Spleen (tissue), 11 donors: Measurements from ENCODE around the gene MACROD2. TPM values are rescaled to one million over a fixed set of nuclear protein-coding genes. Genes with fewer than 3 reads are reported as not detected.

Source experiments
- DNase-seq: peaks from one replicate; pipeline ENCODE4 v3.0.0-alpha.2; 2020
- H3K27ac ChIP-seq, 8 donors: fragments of 200-600 bp; sonication (generic) in 7 of 8; 1 replicate in 4 of 8; 2 replicates in 4 of 8; pipeline versions ENCODE4 v1.5.0 to v1.8.0; 2016 to 2021; ENCODE audit warnings: inconsistent platforms in 4 of 8, mild to moderate bottlenecking in 4 of 8, moderate library complexity in 1 of 8
- H3K27me3 ChIP-seq, 7 donors: fragments of 200-600 bp; sonication (generic) in 6 of 7; replicated peaks in 1 of 7; 1 replicate in 4 of 7; 2 replicates in 3 of 7; pipeline versions ENCODE4 v1.5.0 to v1.8.0; 2016 to 2021; ENCODE audit warnings: inconsistent platforms in 3 of 7, mild to moderate bottlenecking in 1 of 7
- H3K36me3 ChIP-seq, 6 donors: fragments of 200-600 bp; sonication (generic) in 5 of 6; 1 replicate in 4 of 6; 2 replicates in 2 of 6; pipeline versions ENCODE4 v1.5.0 to v1.8.0; 2016 to 2021; ENCODE audit warnings: inconsistent platforms in 2 of 6
- H3K4me1 ChIP-seq, 6 donors: fragments of 200-600 bp; sonication (generic) in 5 of 6; 1 replicate in 3 of 6; 2 replicates in 3 of 6; pipeline versions ENCODE4 v1.5.0 to v1.8.0; 2016 to 2021; ENCODE audit warnings: inconsistent platforms in 3 of 6
- H3K4me3 ChIP-seq, 8 donors: fragments of 200-600 bp; sonication (generic) in 7 of 8; 1 replicate in 4 of 8; 2 replicates in 4 of 8; pipeline versions ENCODE4 v1.5.0 to v1.8.0; 2016 to 2021; ENCODE audit warnings: inconsistent platforms in 4 of 8, mild to moderate bottlenecking in 4 of 8, moderate library complexity in 2 of 8
- H3K9me3 ChIP-seq, 8 donors: fragments of 200-600 bp; sonication (generic) in 7 of 8; 1 replicate in 4 of 8; 2 replicates in 4 of 8; pipeline versions ENCODE4 v1.5.0 to v1.8.0; 2016 to 2021; ENCODE audit warnings: inconsistent platforms in 4 of 8
- POLR2A ChIP-seq, 3 donors: fragments of 450-650 bp; IDR thresholded peaks; one replicate each; pipeline ENCODE4 v1.5.1; 2017; ENCODE audit warnings: antibody characterized with exemption in 3 of 3, mild to moderate bottlenecking in 1 of 3
- POLR2AphosphoS5 ChIP-seq, 3 donors: sonication (generic); formaldehyde crosslinking; IDR thresholded peaks; one replicate each; pipeline ENCODE4 v1.5.1; 2017; ENCODE audit warnings: antibody characterized with exemption in 3 of 3
- WGBS, 5 donors: extraction: QIAGEN DNeasy Blood & Tissue Kit in 3 of 5; methylation state at CpG; one replicate each; pipeline versions ENCODE4 v1.1.5 to v1.1.7; 2013 to 2018; 5-methylcytosine and 5-hydroxymethylcytosine counted together
- intact Hi-C: fragments of 100-400 bp; cut with DNase I; formaldehyde crosslinking; loops from one replicate; pipeline ENCODE4 v1.15.0; 2023; ENCODE audit warnings: low total_unique reads
- polyA plus RNA-seq, 3 donors: library from polyadenylated mRNA; stranded (reverse); fragments of 200-250 nt; gene quantifications; one replicate each; pipeline ENCODE4 v1.2.1, GENCODE V29; 2013
- total RNA-seq, 7 donors: library from RNA; depleted of rRNA in 3 of 7; stranded (reverse); fragments of >200 nt in 3 of 7; fragmentation: NEBNext Ultra II Directional in 4 of 7; extraction: Animal tissue kit (Norgen Biotek cat#: 25700) in 4 of 7; gene quantifications; one replicate each; pipeline versions ENCODE4 v1.1.0 to v1.2.1, GENCODE V29; 2016 to 2021
- TF ChIP-seq, protein P1 (sequence below), 11 experiments: fragments of 200-600 bp in 7 of 11; fragments of 450-650 bp in 4 of 11; sonication (generic) in 4 of 11; IDR thresholded peaks in 8 of 11; conservative IDR thresholded peaks in 3 of 11; 1 replicate in 7 of 11; 2 replicates in 4 of 11; pipeline versions ENCODE4 v1.4.0 to v1.8.0; 2016 to 2021; ENCODE audit warnings: antibody characterized with exemption in 11 of 11, inconsistent platforms in 4 of 11, mild to moderate bottlenecking in 1 of 11
- donor health status: healthy with polysubstance abuse.
- donor health status: DM: no; HTN: no; CAD: no; lungs with moderate emphysema.
- donor health status: DM: no; HTN: no; CAD: no.
- donor health status: Bipolar disorder and iron deficiency.
- donor health status: healthy.
- donor health status: DM: no; HTN: no; CAD: no.
- donor health status: DM: yes; HTN: yes; CAD: no.

The MACROD2 gene
- total and polyA plus RNA-seq, 10 donors: 1.5 to 4.7 (median 3.4) TPM

GRCh38 chr20:14142171-14142570 is 146.9 kb downstream of the MACROD2 start:
- WGBS, 5 donors: 22 to 33% (median 29%) methylated on average over 5 of the region's 5 CpGs
- Histone ChIP-seq H3K27me3 (no peaks in the 10 kb centered on the region), H3K27ac (no peak overlapping the region), H3K36me3 (no peaks in the 10 kb centered on the region), H3K4me1 (no peaks in the 10 kb centered on the region), H3K4me3 (no peak overlapping the region), H3K9me3 (no peaks in the 10 kb centered on the region)
- intact Hi-C loops: no loop called here
- no peak for DNase-seq
- TF ChIP-seq POLR2A (IDR thresholded peaks at IDR 0.05): no peak
- TF ChIP-seq POLR2AphosphoS5 (IDR thresholded peaks at IDR 0.05): no peak
- TF ChIP-seq, protein P1, sequence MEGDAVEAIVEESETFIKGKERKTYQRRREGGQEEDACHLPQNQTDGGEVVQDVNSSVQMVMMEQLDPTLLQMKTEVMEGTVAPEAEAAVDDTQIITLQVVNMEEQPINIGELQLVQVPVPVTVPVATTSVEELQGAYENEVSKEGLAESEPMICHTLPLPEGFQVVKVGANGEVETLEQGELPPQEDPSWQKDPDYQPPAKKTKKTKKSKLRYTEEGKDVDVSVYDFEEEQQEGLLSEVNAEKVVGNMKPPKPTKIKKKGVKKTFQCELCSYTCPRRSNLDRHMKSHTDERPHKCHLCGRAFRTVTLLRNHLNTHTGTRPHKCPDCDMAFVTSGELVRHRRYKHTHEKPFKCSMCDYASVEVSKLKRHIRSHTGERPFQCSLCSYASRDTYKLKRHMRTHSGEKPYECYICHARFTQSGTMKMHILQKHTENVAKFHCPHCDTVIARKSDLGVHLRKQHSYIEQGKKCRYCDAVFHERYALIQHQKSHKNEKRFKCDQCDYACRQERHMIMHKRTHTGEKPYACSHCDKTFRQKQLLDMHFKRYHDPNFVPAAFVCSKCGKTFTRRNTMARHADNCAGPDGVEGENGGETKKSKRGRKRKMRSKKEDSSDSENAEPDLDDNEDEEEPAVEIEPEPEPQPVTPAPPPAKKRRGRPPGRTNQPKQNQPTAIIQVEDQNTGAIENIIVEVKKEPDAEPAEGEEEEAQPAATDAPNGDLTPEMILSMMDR (IDR thresholded peaks at IDR 0.05 in 8 of 11, conservative IDR thresholded peaks at IDR 0.05 in 3 of 11): peak in 2 of 11 experiments; percentile 10 to 18

DNA sequence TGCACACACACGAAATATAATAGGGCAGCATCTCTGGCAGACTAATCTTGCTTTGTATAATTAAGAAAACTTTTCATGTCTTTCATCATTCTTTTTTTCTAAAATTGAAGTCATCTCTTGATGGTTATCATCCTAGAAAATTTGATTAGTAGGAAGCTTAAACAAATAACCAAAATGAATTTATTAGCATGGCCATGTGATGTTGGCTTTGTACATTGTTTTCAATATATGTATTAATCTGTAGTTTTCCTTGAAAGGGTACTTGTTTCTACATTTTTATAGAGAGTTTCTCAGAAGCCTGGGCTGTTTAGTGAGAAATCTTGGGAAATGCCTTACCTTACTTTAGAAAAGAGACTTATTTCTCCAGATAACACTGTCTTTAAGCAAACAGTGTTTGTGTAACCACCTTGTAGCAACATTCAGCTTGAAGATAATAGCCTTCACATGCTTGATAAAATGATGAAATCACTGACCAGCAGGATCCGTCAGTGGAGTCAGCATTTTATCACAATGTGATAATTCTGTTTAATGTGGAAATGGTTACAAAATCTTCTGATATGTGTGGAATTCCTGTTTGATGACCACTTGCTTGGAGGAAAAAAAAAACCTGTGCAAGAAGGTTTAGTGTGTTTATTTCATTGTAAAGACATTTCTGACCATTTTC is 147.8 kb downstream of the MACROD2 start:
- Histone ChIP-seq H3K36me3 (no peaks in the 10 kb centered on the region), H3K4me1 (no peaks in the 10 kb centered on the region), H3K27me3 (no peaks in the 10 kb centered on the region), H3K4me3 (no peak overlapping the region), H3K9me3 (no peaks in the 10 kb centered on the region), H3K27ac (no peak overlapping the region)
- DNase-seq: no peak
- intact Hi-C loops: no loop called here
- 54 to 72% (median 66%) methylated on average over 2 of the region's 2 CpGs for WGBS, 5 donors
- no peak for TF ChIP-seq POLR2AphosphoS5 (IDR thresholded peaks at IDR 0.05)
- TF ChIP-seq POLR2A (IDR thresholded peaks at IDR 0.05): no peak
- TF ChIP-seq, protein P1 (IDR thresholded peaks at IDR 0.05 in 8 of 11, conservative IDR thresholded peaks at IDR 0.05 in 3 of 11): no peak

DNA sequence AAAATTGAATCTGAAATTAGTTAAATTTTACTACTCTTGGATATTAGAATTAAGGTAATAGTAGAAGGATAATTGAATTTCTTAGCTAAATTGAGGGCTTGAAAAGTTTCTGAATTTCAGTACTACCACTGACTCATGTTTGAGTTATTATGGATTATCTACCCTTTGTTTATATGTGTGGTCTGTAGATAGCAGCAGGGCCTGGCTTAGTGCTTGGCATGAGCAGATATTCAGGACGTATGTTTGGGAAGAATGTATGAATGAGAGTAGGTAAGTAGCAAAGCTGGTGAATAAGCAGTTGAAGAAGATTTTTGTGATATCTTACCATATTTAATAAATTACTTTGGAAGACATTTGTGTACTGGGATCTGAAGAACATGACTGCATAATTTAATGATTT is 152.7 kb downstream of the MACROD2 start:
- intact Hi-C loops: no loop called here

DNA sequence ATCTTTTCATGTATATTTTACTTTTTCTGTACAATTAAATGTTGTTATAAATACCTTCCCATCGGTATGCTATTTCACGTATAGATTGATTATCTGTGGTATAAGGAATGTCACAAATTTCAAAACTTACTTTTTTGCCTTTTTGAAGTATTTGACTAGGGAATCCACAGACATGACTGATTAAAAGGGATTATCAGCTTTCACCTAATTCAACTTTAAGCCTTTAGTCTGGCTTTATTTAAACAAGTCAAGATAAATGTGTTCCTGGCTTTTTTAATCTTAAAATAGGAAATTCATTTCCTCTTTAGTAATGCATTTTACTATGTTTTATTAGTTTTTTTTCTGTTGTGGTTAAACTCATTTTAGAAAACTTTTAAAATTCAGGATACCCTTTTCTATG is 160.0 kb downstream of the MACROD2 start:
- no peaks in the 10 kb centered on the region for H3K36me3 ChIP-seq
- TF ChIP-seq, protein P1 (IDR thresholded peaks at IDR 0.05 in 8 of 11, conservative IDR thresholded peaks at IDR 0.05 in 3 of 11): no peak
- TF ChIP-seq POLR2AphosphoS5 (IDR thresholded peaks at IDR 0.05) (no peak), POLR2A (IDR thresholded peaks at IDR 0.05) (no peak)
- H3K27me3 ChIP-seq: no peaks in the 10 kb centered on the region
- DNase-seq: no peak
- H3K27ac ChIP-seq: no peak overlapping the region
- WGBS, 5 donors: 71 to 92% (median 82%) methylated on average over 2 of the region's 2 CpGs
- H3K4me1 ChIP-seq: no peaks in the 10 kb centered on the region
- H3K4me3 ChIP-seq: no peak overlapping the region
- intact Hi-C loops: no loop called here
- peaks cover 0 to 19% (median 2%) of the 10 kb centered on the region in 8 donors for H3K9me3 ChIP-seq

More for the DNA sequence above, 152.7 kb downstream of the MACROD2 start:
- 59 to 83% (median 68%) methylated on average over 1 of the region's 1 CpG for WGBS, 5 donors
- H3K9me3 ChIP-seq: no peaks in the 10 kb centered on the region
- no peaks in the 10 kb centered on the region for H3K4me1 ChIP-seq
- no peak overlapping the region for H3K27ac ChIP-seq
- no peak overlapping the region for H3K4me3 ChIP-seq
- H3K36me3 ChIP-seq: no peaks in the 10 kb centered on the region
- H3K27me3 ChIP-seq: no peaks in the 10 kb centered on the region
- no peak for DNase-seq
- TF ChIP-seq, protein P1 (IDR thresholded peaks at IDR 0.05 in 8 of 11, conservative IDR thresholded peaks at IDR 0.05 in 3 of 11): no peak
- TF ChIP-seq POLR2AphosphoS5 (IDR thresholded peaks at IDR 0.05): no peak
- no peak for TF ChIP-seq POLR2A (IDR thresholded peaks at IDR 0.05)
